Central memory CD8-positive, alpha-beta T cell (primary cell): ENCODE results near the gene RBL2.
A peak's percentile ranks its signal among the peaks of the same experiment; 100 is the strongest.
"Not testable (repeated sequence)": the region's sequence is repeated elsewhere in the genome, so short reads cannot be mapped to it uniquely, and the experiment has no call there.

Experiments
- ATAC-seq: fragments of 150-1000 bp; cut with Tn5 transposase; replicated peaks from 2 replicates; pipeline ENCODE4 v1.10.0; 2022; ENCODE audit warnings: mild to moderate bottlenecking, moderate FRiP score, moderate number of reproducible peaks; ENCODE audit not compliant: poor library complexity, severe bottlenecking; ENCODE audit errors: extremely low read depth
- DNase-seq, 2 donors: peaks; one replicate each; pipeline ENCODE4 v3.0.0; 2021; ENCODE audit warnings: low spot score in 2 of 2
- H3K27ac Mint-ChIP-seq: one replicate; pipeline ENCODE4 v1.8.0; 2022; ENCODE audit warnings: low read depth, mild to moderate bottlenecking, moderate library complexity, mixed read lengths
- H3K27me3 Mint-ChIP-seq: one replicate; pipeline ENCODE4 v1.8.0; 2022; ENCODE audit warnings: mixed read lengths
- H3K36me3 Mint-ChIP-seq: one replicate; pipeline ENCODE4 v1.8.0; 2022; ENCODE audit warnings: mild to moderate bottlenecking, moderate library complexity, mixed read lengths; ENCODE audit not compliant: insufficient read depth
- H3K4me1 Mint-ChIP-seq: one replicate; pipeline ENCODE4 v1.8.0; 2022; ENCODE audit warnings: mixed read lengths
- H3K4me3 Mint-ChIP-seq: one replicate; pipeline ENCODE4 v1.8.0; 2022; ENCODE audit warnings: mild to moderate bottlenecking, moderate library complexity, mixed read lengths
- H3K9me3 Mint-ChIP-seq: one replicate; pipeline ENCODE4 v1.8.0; 2022; ENCODE audit warnings: mixed read lengths

The RBL2 gene, protein sequence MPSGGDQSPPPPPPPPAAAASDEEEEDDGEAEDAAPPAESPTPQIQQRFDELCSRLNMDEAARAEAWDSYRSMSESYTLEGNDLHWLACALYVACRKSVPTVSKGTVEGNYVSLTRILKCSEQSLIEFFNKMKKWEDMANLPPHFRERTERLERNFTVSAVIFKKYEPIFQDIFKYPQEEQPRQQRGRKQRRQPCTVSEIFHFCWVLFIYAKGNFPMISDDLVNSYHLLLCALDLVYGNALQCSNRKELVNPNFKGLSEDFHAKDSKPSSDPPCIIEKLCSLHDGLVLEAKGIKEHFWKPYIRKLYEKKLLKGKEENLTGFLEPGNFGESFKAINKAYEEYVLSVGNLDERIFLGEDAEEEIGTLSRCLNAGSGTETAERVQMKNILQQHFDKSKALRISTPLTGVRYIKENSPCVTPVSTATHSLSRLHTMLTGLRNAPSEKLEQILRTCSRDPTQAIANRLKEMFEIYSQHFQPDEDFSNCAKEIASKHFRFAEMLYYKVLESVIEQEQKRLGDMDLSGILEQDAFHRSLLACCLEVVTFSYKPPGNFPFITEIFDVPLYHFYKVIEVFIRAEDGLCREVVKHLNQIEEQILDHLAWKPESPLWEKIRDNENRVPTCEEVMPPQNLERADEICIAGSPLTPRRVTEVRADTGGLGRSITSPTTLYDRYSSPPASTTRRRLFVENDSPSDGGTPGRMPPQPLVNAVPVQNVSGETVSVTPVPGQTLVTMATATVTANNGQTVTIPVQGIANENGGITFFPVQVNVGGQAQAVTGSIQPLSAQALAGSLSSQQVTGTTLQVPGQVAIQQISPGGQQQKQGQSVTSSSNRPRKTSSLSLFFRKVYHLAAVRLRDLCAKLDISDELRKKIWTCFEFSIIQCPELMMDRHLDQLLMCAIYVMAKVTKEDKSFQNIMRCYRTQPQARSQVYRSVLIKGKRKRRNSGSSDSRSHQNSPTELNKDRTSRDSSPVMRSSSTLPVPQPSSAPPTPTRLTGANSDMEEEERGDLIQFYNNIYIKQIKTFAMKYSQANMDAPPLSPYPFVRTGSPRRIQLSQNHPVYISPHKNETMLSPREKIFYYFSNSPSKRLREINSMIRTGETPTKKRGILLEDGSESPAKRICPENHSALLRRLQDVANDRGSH

DNA sequence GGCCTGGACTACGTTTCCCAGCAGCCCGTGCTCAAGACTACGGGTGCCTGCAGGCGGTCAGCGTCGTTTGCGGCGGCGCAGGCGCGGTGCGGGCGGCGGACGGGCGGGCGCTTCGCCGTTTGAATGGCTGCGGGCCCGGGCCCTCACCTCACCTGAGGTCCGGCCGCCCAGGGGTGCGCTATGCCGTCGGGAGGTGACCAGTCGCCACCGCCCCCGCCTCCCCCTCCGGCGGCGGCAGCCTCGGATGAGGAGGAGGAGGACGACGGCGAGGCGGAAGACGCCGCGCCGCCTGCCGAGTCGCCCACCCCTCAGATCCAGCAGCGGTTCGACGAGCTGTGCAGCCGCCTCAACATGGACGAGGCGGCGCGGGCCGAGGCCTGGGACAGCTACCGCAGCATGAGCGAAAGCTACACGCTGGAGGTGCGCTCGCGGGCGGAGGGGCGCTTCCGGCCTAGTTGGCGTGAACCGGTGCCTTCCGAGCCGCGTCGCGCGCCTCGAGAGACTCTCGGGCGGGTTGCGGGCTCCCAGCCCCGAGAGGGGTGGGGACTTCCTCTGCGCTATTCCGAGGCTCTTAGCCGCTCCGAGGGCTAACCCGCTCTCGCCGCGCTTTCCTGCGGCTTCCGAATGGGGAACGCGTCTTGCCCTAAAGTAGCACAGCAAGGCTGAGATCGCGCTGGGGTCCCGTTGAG, at the start of gene RBL2:
Gene RBL2, plus strand, starts transcription at position 95 of the 689 bp plus-strand sequence. Its CDS starts 86 bp downstream, at position 181.
- Mint-ChIP-seq H3K27me3 (no peaks in the 10 kb centered on the region), H3K9me3 (no peaks in the 10 kb centered on the region), H3K4me3 (peak within 1 kb of the TSS; percentile 98), H3K36me3 (peaks cover 20% of the 10 kb centered on the region), H3K4me1 (peaks cover 27% of the 10 kb centered on the region), H3K27ac (peak within 1 kb of the TSS; percentile 96)
- DNase-seq = peak; percentile 65 to 68
- peak; percentile 80 for ATAC-seq

DNA sequence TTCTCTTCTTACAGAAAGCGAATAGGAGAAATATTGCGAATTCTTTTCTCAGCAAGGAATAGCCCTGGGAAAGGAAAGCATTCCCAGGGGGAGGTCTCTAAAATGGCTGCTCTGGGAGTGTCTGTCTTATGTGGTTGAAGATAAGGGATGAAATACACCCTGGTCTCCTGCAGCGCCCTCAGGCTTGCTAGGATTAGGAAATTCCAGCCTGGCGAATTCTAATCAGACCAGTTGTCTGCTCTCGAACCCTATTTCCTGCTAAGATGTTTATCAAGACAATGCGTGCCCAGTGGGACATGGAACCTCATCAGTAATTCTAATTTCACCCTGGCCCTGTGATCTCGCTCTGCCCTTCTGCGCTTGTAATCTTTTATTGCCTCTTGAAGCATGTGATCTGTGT, 49.7 kb upstream of the RBL2 start:
- H3K4me3 Mint-ChIP-seq, ATAC-seq, H3K27me3 Mint-ChIP-seq, H3K36me3 Mint-ChIP-seq, DNase-seq, H3K27ac Mint-ChIP-seq, H3K4me1 Mint-ChIP-seq: not testable (repeated sequence)
- H3K9me3 Mint-ChIP-seq = peaks cover 10% of the 10 kb centered on the region

- Mint-ChIP-seq H3K4me1 (no peaks in the 10 kb centered on the region), H3K27me3 (no peaks in the 10 kb centered on the region), H3K27ac (no peak overlapping the region), H3K36me3 (no peaks in the 10 kb centered on the region), H3K4me3 (no peak overlapping the region), H3K9me3 (no peaks in the 10 kb centered on the region)
- ATAC-seq (no peak), DNase-seq (no peak)
These were observed 29.3 kb upstream of the RBL2 start for GRCh38 chr16:53404959-53405358.

- no peaks in the 10 kb centered on the region for H3K27me3 Mint-ChIP-seq
- ATAC-seq (no peak), DNase-seq (no peak)
- H3K36me3 Mint-ChIP-seq = no peaks in the 10 kb centered on the region
- H3K9me3 Mint-ChIP-seq = peaks cover 6% of the 10 kb centered on the region
- no peak overlapping the region for H3K27ac Mint-ChIP-seq
- H3K4me3 Mint-ChIP-seq = no peak overlapping the region
- no peaks in the 10 kb centered on the region for H3K4me1 Mint-ChIP-seq
These were observed 21.7 kb upstream of the RBL2 start for GRCh38 chr16:53412549-53412948.

DNA sequence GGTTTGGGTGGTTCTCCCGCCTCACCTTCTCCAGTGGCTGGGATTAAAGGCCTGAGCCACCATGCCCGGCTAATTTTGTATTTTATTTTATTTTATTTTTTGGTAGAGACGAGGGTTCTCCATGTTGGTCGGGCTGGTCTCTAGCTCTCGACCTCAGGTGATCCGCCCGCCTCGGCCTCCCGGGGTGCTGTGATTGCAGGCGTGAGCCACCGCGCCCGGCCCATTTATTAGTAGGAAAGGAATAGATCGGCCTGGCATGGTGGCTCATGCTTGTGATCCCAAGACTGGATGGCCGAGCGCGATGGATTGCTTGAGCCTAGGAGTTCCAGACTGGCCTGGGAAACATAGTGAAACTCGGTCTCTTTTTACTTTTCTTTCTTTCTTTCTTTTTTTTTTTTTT, 20.4 kb upstream of the RBL2 start:
- Mint-ChIP-seq H3K9me3 (peaks cover 6% of the 10 kb centered on the region), H3K36me3 (no peaks in the 10 kb centered on the region), H3K27ac (no peak overlapping the region), H3K4me1 (no peaks in the 10 kb centered on the region), H3K4me3 (no peak overlapping the region), H3K27me3 (no peaks in the 10 kb centered on the region)
- DNase-seq = no peak
- no peak for ATAC-seq

GRCh38 chr16:53414381-53414780, 19.9 kb upstream of the RBL2 start:
- Mint-ChIP-seq H3K27me3 (no peaks in the 10 kb centered on the region), H3K4me3 (no peak overlapping the region), H3K36me3 (no peaks in the 10 kb centered on the region), H3K27ac (no peak overlapping the region), H3K9me3 (peaks cover 6% of the 10 kb centered on the region), H3K4me1 (no peaks in the 10 kb centered on the region)
- ATAC-seq = no peak
- DNase-seq = no peak

DNA sequence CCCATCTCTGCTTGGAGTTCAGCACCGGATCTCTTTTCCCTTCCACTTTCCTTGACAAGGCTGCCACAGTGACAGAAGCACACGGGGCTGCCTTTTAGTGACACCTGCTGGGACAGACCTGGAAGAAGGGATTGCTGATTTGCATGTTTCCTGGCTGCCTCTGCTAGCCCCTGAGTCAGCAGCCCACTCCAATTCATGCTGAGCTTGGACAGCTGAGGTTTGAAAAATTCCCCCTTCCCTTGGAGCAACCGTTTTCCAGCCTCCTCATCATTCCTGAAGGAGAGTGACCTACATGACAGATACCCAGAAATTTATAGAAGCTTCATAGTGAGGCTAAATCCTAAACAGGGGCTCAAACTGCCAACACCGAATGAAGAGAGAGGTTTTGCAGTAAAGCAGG, 18.8 kb upstream of the RBL2 start:
- H3K36me3 Mint-ChIP-seq = no peaks in the 10 kb centered on the region
- no peaks in the 10 kb centered on the region for H3K4me1 Mint-ChIP-seq
- H3K27ac Mint-ChIP-seq = no peak overlapping the region
- H3K27me3 Mint-ChIP-seq = no peaks in the 10 kb centered on the region
- DNase-seq (no peak), ATAC-seq (no peak)
- no peak overlapping the region for H3K4me3 Mint-ChIP-seq
- H3K9me3 Mint-ChIP-seq = peaks cover 6% of the 10 kb centered on the region

DNA sequence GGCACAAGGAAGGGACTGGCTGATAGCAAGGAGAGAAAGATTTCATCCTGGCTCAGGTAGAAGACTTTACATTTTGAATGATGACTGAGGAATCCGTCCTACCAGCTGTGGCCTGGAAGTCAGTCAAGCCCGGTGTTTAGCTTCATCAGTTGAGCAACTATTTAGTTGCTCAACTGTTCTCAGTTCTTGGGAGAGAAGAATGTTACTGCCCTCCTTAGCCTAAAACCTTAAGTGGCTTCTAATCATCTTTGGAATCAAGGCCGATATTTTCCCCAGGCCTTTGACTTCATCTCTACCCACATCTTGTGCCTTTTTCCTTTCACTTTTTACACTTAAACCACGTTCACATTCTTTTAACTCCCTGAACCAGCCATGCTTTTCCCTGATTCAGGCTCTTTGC, 17.3 kb upstream of the RBL2 start:
- H3K4me1 Mint-ChIP-seq = no peaks in the 10 kb centered on the region
- no peak overlapping the region for H3K27ac Mint-ChIP-seq
- no peak overlapping the region for H3K4me3 Mint-ChIP-seq
- DNase-seq = no peak
- ATAC-seq = no peak
- H3K27me3 Mint-ChIP-seq = no peaks in the 10 kb centered on the region
- no peaks in the 10 kb centered on the region for H3K36me3 Mint-ChIP-seq
- H3K9me3 Mint-ChIP-seq = no peaks in the 10 kb centered on the region

GRCh38 chr16:53417976-53418375, 16.3 kb upstream of the RBL2 start:
- H3K4me3 Mint-ChIP-seq = no peak overlapping the region
- ATAC-seq = no peak
- no peaks in the 10 kb centered on the region for H3K9me3 Mint-ChIP-seq
- H3K27ac Mint-ChIP-seq = no peak overlapping the region
- H3K36me3 Mint-ChIP-seq = no peaks in the 10 kb centered on the region
- no peaks in the 10 kb centered on the region for H3K27me3 Mint-ChIP-seq
- DNase-seq = no peak
- H3K4me1 Mint-ChIP-seq = no peaks in the 10 kb centered on the region

- not testable (repeated sequence) for H3K9me3 Mint-ChIP-seq, ATAC-seq, DNase-seq, H3K27me3 Mint-ChIP-seq, H3K4me3 Mint-ChIP-seq, H3K4me1 Mint-ChIP-seq, H3K36me3 Mint-ChIP-seq, H3K27ac Mint-ChIP-seq
These were observed 14.9 kb upstream of the RBL2 start for GRCh38 chr16:53419383-53419709.

DNA sequence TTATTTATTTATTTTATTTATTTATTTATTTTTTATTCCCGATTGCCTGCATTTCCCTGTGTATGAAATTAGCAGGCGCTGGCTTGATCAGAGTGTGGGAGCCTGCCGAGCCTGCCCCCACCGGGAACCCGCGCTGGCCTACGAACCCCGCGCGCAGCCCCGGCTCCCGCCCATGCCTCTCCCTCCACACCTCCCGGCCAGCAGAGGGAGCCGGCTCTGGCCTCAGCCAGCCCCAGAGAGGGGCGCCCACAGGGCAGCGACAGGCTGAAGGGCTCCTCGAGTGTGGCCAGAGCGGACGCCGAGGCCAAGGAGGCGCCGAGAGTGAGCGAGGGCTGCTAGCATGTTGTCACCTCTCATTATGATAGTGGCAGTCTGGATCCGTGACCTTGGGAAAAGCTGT, 13.0 kb upstream of the RBL2 start:
- Mint-ChIP-seq H3K4me3 (no peak overlapping the region), H3K4me1 (no peaks in the 10 kb centered on the region), H3K27ac (no peak overlapping the region), H3K27me3 (no peaks in the 10 kb centered on the region), H3K9me3 (no peaks in the 10 kb centered on the region), H3K36me3 (no peaks in the 10 kb centered on the region)
- no peak for ATAC-seq
- DNase-seq = no peak

GRCh38 chr16:53423968-53424367, 10.3 kb upstream of the RBL2 start:
- ATAC-seq, H3K36me3 Mint-ChIP-seq, H3K9me3 Mint-ChIP-seq, H3K27ac Mint-ChIP-seq, H3K4me1 Mint-ChIP-seq, H3K27me3 Mint-ChIP-seq, H3K4me3 Mint-ChIP-seq, DNase-seq: not testable (repeated sequence)
